Activated naive CD8-positive, alpha-beta T cell treated with anti-CD3 and anti-CD28 coated beads, Interleukin-2, amount 10 ng/mL, durations not matched to agents 7 days and 5 days (primary cell): ENCODE data around the gene VAV3. TPM values are rescaled to one million over a fixed set of nuclear protein-coding genes. Genes with fewer than 3 reads are reported as not detected.

Experiments used
- ATAC-seq: fragments of 150-1000 bp; cut with Tn5 transposase; one replicate; pipeline ENCODE4 v1.10.0; 2021; ENCODE audit warnings: low read depth, moderate library complexity
- POLR2A ChIA-PET: fragments of 350-600 bp; sonication (Branson Sonifier 250); formaldehyde crosslinking; loops from one replicate; lab custom pipeline; 2021; ENCODE audit warnings: antibody characterized with exemption; lab: Charles Lee
- DNase-seq: peaks from one replicate; pipeline ENCODE4 v3.0.0; 2021
- H3K27ac Mint-ChIP-seq: one replicate; pipeline ENCODE4 v1.8.0; 2022; ENCODE audit warnings: mild to moderate bottlenecking, mixed read lengths
- H3K27me3 Mint-ChIP-seq: one replicate; pipeline ENCODE4 v1.8.0; 2022; ENCODE audit warnings: mild to moderate bottlenecking, moderate library complexity, mixed read lengths
- H3K36me3 Mint-ChIP-seq: one replicate; pipeline ENCODE4 v1.8.0; 2021; ENCODE audit warnings: mild to moderate bottlenecking, mixed read lengths
- H3K4me1 Mint-ChIP-seq: one replicate; pipeline ENCODE4 v1.8.0; 2021; ENCODE audit warnings: mixed read lengths
- H3K4me3 Mint-ChIP-seq: one replicate; pipeline ENCODE4 v1.8.0; 2022; ENCODE audit warnings: mild to moderate bottlenecking, moderate library complexity, mixed read lengths
- H3K9me3 Mint-ChIP-seq: one replicate; pipeline ENCODE4 v1.8.0; 2021; ENCODE audit warnings: mixed read lengths
- total RNA-seq, 2 experiments: library from RNA; stranded (reverse); gene quantifications; one replicate each; pipeline ENCODE4 v1.2.3, GENCODE V29; 2021

The VAV3 gene
- total RNA-seq, 2 experiments from 2014 or later = 6.9 to 7.8 TPM

DNA sequence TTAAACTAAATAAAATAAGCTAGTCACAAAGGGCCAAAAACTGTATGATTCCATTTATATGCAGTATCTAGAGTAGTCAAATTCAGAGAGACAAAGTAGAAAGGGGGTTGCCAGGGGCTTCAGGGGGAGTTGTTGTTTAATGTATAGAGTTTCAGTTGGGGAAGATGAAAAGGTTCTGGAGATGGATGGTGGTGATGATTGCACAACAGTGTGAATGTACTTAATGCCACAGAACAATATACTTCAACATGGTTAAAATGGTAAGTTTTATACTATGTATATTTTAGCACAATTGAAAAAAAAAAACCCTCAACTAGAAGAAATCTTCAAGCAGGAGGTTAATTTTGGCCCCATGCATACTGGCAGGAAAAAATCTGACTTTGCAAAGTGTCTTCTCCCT, 24.3 kb downstream of the VAV3 start:
- Mint-ChIP-seq H3K27me3 (no peaks in the 10 kb centered on the region), H3K27ac (no peak overlapping the region), H3K9me3 (no peaks in the 10 kb centered on the region), H3K36me3 (peaks cover 5% of the 10 kb centered on the region), H3K4me1 (peaks cover 32% of the 10 kb centered on the region), H3K4me3 (no peak overlapping the region)
- ATAC-seq (no peak), DNase-seq (no peak)
- POLR2A ChIA-PET = no interaction called here

DNA sequence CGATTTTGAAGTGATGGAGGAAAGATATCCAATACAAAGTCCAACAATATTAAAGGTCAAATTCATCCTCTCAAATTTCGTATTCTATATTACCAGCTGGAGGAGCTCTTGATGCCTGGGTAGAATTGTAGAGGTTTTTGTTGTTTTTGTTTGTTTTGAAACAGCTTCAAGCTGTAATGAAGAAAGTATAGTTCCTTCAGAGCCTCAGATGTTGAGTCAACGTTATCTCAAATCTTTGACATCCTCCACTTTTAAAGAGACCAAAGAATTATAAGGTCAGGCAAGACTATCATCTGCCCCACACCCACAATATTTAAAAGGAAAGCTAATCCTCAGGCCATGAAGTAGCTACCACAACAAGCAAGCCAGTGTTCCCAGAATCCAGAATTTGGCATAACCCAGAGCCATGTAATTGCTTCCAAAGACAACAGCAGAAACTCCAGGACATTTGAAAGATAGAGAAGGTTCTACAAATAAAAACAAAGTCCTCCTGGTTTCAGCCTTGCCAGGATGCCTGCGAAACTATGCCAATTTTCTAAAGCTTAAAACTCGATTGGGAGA, 24.9 kb downstream of the VAV3 start:
- Mint-ChIP-seq H3K27me3 (no peaks in the 10 kb centered on the region), H3K4me1 (peaks cover 38% of the 10 kb centered on the region), H3K4me3 (no peak overlapping the region), H3K36me3 (peaks cover 8% of the 10 kb centered on the region), H3K9me3 (no peaks in the 10 kb centered on the region), H3K27ac (no peak overlapping the region)
- ATAC-seq (no peak), DNase-seq (no peak)
- POLR2A ChIA-PET = no interaction called here

DNA sequence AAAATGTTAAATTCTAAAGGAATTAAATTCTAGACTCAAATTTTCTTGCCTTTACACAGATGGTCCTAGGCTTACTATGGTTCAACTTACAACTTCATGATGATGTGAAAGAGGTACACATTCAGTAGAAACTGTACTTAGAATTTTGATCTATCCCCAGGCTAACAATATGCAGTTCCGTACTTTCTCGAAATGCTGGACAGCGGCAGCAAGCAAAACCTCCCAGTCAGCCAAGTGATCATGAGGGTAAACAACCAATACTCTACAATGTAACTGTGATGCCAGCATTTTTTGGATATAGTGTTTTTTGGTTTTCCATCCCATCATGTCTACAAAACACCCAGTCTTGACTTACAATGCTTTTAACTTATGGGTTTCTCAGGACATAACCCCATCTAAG, 25.7 kb downstream of the VAV3 start:
- H3K36me3 Mint-ChIP-seq = peaks cover 8% of the 10 kb centered on the region
- peaks cover 46% of the 10 kb centered on the region for H3K4me1 Mint-ChIP-seq
- no peaks in the 10 kb centered on the region for H3K27me3 Mint-ChIP-seq
- no peak for ATAC-seq
- POLR2A ChIA-PET = no interaction called here
- H3K4me3 Mint-ChIP-seq = no peak overlapping the region
- DNase-seq = no peak
- no peak overlapping the region for H3K27ac Mint-ChIP-seq
- no peaks in the 10 kb centered on the region for H3K9me3 Mint-ChIP-seq

DNA sequence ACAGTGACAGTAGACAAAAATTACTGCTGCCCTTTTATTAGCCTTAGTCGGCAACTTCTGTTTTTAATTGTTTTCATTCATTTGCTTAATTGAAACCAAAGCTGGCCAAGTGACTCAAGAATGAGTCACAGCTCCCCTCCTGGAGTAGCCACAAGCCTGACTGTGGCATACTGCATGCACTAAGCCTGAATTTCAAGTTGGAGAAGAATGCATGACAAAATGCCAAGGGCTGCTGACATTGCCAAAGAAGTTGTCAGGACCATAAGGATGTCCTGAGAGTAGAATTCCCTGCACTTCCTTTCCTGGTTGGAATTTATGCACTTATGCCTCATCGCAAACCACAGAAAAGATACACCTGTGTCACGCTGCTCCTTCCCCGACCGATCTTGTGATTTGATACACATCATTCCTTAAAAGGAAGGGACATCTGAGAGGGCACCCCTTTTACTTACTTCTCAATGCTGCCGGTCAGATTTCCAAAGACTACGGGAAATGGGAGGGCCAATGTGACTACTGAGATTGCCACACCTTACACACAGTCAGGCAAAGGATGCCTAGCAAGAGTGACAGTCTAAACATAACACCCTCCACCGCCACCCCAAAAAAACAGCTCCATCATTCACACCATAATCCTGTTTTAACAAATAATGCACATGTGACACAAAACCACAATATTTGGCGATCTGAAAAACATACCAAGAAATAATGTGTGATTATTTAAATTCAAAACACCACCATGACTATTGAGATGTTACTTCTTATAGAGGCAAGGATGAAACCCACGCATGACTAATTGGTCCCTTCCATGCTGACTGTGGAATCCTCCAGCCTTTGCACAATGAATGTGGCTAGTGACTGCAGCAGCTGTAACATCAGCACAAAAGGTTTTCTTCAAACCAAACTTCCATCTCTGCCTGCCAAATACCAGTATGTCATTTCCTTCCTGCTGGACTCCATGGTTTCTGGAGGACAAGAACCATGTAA, 28.2 kb downstream of the VAV3 start:
- POLR2A ChIA-PET = no interaction called here
- Mint-ChIP-seq H3K4me1 (peaks cover 38% of the 10 kb centered on the region), H3K4me3 (peak overlapping the region; percentile 10)

GRCh38 chr1:107935396-107936064, 29.4 kb downstream of the VAV3 start:
- Mint-ChIP-seq H3K4me3 (peak overlapping the region; percentile 61), H3K9me3 (no peaks in the 10 kb centered on the region), H3K27me3 (no peaks in the 10 kb centered on the region), H3K36me3 (peaks cover 4% of the 10 kb centered on the region), H3K27ac (peak overlapping the region; percentile 79), H3K4me1 (peaks cover 35% of the 10 kb centered on the region)
- POLR2A ChIA-PET = no interaction called here
- peak; percentile 89 for ATAC-seq
- DNase-seq = no peak

More for the DNA sequence above, 28.2 kb downstream of the VAV3 start:
- no peaks in the 10 kb centered on the region for H3K9me3 Mint-ChIP-seq
- H3K36me3 Mint-ChIP-seq = peaks cover 4% of the 10 kb centered on the region
- ATAC-seq = no peak
- no peak for DNase-seq
- H3K27ac Mint-ChIP-seq = peak overlapping the region; percentile 5
- no peaks in the 10 kb centered on the region for H3K27me3 Mint-ChIP-seq

GRCh38 chr1:107934578-107934977, 30.4 kb downstream of the VAV3 start:
- Mint-ChIP-seq H3K4me3 (peak overlapping the region; percentile 61), H3K4me1 (peaks cover 34% of the 10 kb centered on the region), H3K27ac (peak overlapping the region; percentile 40), H3K27me3 (no peaks in the 10 kb centered on the region), H3K36me3 (peaks cover 4% of the 10 kb centered on the region), H3K9me3 (no peaks in the 10 kb centered on the region)
- POLR2A ChIA-PET = no interaction called here
- DNase-seq = no peak
- ATAC-seq = no peak

- H3K36me3 Mint-ChIP-seq = peaks cover 4% of the 10 kb centered on the region
- peaks cover 33% of the 10 kb centered on the region for H3K4me1 Mint-ChIP-seq
- POLR2A ChIA-PET = interaction anchor here (0.6 to 0.7 kb wide), 2 partner anchors 35 to 80 kb away, joined by 3 to 4 read pairs; no protein-coding TSS in a partner anchor
- H3K27ac Mint-ChIP-seq = no peak overlapping the region
- H3K4me3 Mint-ChIP-seq = no peak overlapping the region
- no peaks in the 10 kb centered on the region for H3K27me3 Mint-ChIP-seq
- no peak for ATAC-seq
- H3K9me3 Mint-ChIP-seq = no peaks in the 10 kb centered on the region
- no peak for DNase-seq
Measured at GRCh38 chr1:107933736-107934135, 31.2 kb downstream of the VAV3 start.

DNA sequence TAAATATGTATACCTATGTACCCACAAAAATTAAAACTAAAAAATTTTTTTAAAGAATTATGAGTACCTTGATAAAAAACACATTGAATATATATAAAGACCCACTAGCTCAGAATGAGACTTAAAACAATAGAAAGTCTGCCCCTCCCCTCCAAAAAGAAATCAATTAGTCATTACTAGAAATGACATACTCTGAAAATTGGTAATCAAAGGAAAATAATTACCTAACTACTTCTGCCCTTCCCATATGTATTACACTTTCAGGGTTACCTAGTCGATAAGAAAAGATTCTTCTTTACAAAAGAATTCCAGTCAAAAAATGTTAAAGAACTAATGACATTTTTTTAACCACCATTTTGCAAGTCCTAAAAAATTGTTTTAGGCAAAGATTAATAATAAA, 34.7 kb downstream of the VAV3 start:
- POLR2A ChIA-PET = no interaction called here
- H3K36me3 Mint-ChIP-seq = no peaks in the 10 kb centered on the region
- no peak overlapping the region for H3K4me3 Mint-ChIP-seq

GRCh38 chr1:107927820-107928219, 37.2 kb downstream of the VAV3 start:
- DNase-seq (no peak), ATAC-seq (no peak)
- Mint-ChIP-seq H3K4me1 (peaks cover 13% of the 10 kb centered on the region), H3K27ac (no peak overlapping the region), H3K36me3 (no peaks in the 10 kb centered on the region), H3K27me3 (no peaks in the 10 kb centered on the region), H3K9me3 (no peaks in the 10 kb centered on the region), H3K4me3 (no peak overlapping the region)
- POLR2A ChIA-PET = interaction anchor here (0.7 kb wide), 1 partner anchor 485 kb away, joined by 3 read pairs; no protein-coding TSS in a partner anchor

More for the DNA sequence above, 34.7 kb downstream of the VAV3 start:
- peaks cover 23% of the 10 kb centered on the region for H3K4me1 Mint-ChIP-seq
- no peak for DNase-seq
- no peaks in the 10 kb centered on the region for H3K9me3 Mint-ChIP-seq
- no peak overlapping the region for H3K27ac Mint-ChIP-seq
- no peak for ATAC-seq
- H3K27me3 Mint-ChIP-seq = no peaks in the 10 kb centered on the region

GRCh38 chr1:107926436-107927080, 38.4 kb downstream of the VAV3 start:
- ATAC-seq (no peak), DNase-seq (no peak)
- no peaks in the 10 kb centered on the region for H3K27me3 Mint-ChIP-seq
- H3K27ac Mint-ChIP-seq = peak overlapping the region; percentile 28
- H3K9me3 Mint-ChIP-seq = no peaks in the 10 kb centered on the region
- peaks cover 17% of the 10 kb centered on the region for H3K4me1 Mint-ChIP-seq
- no peak overlapping the region for H3K4me3 Mint-ChIP-seq
- H3K36me3 Mint-ChIP-seq = no peaks in the 10 kb centered on the region
- POLR2A ChIA-PET = no interaction called here

DNA sequence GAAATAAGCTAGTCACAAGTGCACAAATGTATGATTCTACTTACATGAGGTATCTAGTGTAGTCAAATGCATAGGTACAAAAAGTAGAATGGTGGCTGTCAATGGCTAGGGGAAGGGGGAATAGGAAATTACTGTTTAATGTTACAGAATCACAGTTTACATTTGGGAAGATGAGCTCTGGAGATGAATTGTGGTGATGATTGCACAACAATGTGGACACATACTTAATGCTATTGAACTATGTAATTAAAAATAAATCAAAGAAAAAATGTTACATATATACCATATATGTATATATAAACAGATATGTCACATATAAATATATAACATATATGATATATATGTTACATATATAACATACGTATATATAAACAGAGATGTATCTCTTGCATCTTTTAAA, 39.4 kb downstream of the VAV3 start:
- no peaks in the 10 kb centered on the region for H3K9me3 Mint-ChIP-seq
- DNase-seq (no peak), ATAC-seq (no peak)
- H3K27me3 Mint-ChIP-seq = no peaks in the 10 kb centered on the region
- no peaks in the 10 kb centered on the region for H3K36me3 Mint-ChIP-seq
- POLR2A ChIA-PET = no interaction called here
- H3K27ac Mint-ChIP-seq = no peak overlapping the region
- peaks cover 19% of the 10 kb centered on the region for H3K4me1 Mint-ChIP-seq
- no peak overlapping the region for H3K4me3 Mint-ChIP-seq

- Mint-ChIP-seq H3K36me3 (peaks cover 12% of the 10 kb centered on the region), H3K4me3 (no peak overlapping the region), H3K27me3 (no peaks in the 10 kb centered on the region), H3K27ac (no peak overlapping the region), H3K4me1 (peaks cover 17% of the 10 kb centered on the region), H3K9me3 (peaks cover 9% of the 10 kb centered on the region)
- ATAC-seq (no peak), DNase-seq (no peak)
- POLR2A ChIA-PET = no interaction called here
Measured at GRCh38 chr1:107920999-107921398, 44.0 kb downstream of the VAV3 start.

GRCh38 chr1:107920561-107920960, 44.4 kb downstream of the VAV3 start:
- DNase-seq (no peak), ATAC-seq (no peak)
- H3K4me1 Mint-ChIP-seq = peaks cover 17% of the 10 kb centered on the region
- POLR2A ChIA-PET = no interaction called here
- H3K36me3 Mint-ChIP-seq = peaks cover 12% of the 10 kb centered on the region
- H3K27ac Mint-ChIP-seq = no peak overlapping the region
- H3K4me3 Mint-ChIP-seq = no peak overlapping the region
- H3K9me3 Mint-ChIP-seq = peaks cover 9% of the 10 kb centered on the region
- H3K27me3 Mint-ChIP-seq = no peaks in the 10 kb centered on the region
